AG04449 (cell line): Measurements from ENCODE around the gene MEDAG.

Source experiments
- CTCF ChIA-PET: fragments of 350-600 bp; formaldehyde crosslinking; extraction: SDS; loops from one replicate; lab custom pipeline; 2021; ENCODE audit warnings: antibody characterized with exemption; lab: Yijun Ruan, JAX
- POLR2A ChIA-PET: fragments of 400-600, 350-600 bp; formaldehyde crosslinking; extraction: SDS; loops from one replicate; lab custom pipeline; 2020; ENCODE audit warnings: antibody characterized with exemption, inconsistent platforms; lab: Yijun Ruan, JAX
- DNase-seq: peaks from one replicate; pipeline ENCODE4 v3.0.0-alpha.2; 2010; ENCODE audit warnings: low read depth, low spot score
- H3K4me3 ChIP-seq: 2 replicates; pipeline ENCODE4 v1.5.1; 2011; ENCODE audit warnings: low read depth, mild to moderate bottlenecking, control low read depth, low read length
- TF ChIP-seq, protein P1 (sequence below): IDR thresholded peaks from one replicate; pipeline ENCODE4 v1.5.1; 2011; ENCODE audit warnings: mild to moderate bottlenecking, moderate library complexity, low read length, control low read depth, inconsistent platforms; ENCODE audit not compliant: insufficient read depth; ENCODE audit errors: missing control alignments

Gene MEDAG

GRCh38 chr13:30971575-30971974, 65.5 kb downstream of the MEDAG start:
- POLR2A ChIA-PET: no interaction called here
- TF ChIP-seq, protein P1, sequence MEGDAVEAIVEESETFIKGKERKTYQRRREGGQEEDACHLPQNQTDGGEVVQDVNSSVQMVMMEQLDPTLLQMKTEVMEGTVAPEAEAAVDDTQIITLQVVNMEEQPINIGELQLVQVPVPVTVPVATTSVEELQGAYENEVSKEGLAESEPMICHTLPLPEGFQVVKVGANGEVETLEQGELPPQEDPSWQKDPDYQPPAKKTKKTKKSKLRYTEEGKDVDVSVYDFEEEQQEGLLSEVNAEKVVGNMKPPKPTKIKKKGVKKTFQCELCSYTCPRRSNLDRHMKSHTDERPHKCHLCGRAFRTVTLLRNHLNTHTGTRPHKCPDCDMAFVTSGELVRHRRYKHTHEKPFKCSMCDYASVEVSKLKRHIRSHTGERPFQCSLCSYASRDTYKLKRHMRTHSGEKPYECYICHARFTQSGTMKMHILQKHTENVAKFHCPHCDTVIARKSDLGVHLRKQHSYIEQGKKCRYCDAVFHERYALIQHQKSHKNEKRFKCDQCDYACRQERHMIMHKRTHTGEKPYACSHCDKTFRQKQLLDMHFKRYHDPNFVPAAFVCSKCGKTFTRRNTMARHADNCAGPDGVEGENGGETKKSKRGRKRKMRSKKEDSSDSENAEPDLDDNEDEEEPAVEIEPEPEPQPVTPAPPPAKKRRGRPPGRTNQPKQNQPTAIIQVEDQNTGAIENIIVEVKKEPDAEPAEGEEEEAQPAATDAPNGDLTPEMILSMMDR: no peak
- no peak overlapping the region for H3K4me3 ChIP-seq
- CTCF ChIA-PET: interaction anchor here (0.8 to 3.5 kb wide), 3 partner anchors 8 to 73 kb away, joined by 3 to 30 read pairs (median 4); no protein-coding TSS in a partner anchor
- no peak for DNase-seq

DNA sequence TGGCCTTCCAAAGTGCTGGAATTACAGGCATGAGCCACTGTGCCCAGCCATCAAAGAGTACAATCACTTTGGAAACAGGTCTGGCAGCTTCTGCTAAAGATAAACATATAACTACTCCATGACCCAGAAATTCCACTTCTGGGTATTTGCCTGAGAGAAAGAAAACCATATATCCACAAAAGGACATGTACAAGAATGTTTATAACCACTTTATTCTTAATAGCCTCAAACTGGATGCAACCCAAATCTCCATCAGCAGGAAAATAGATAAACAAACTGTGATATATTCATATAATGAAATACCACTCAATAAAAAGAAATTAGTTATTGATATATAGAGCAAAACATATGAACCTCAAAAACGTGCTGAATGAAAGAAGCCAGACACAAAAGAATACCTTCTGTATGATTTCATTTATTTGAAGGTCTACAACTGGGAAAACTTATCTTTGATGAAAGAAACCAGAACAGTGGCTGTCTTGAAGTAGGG, 66.9 kb downstream of the MEDAG start:
- H3K4me3 ChIP-seq: no peak overlapping the region
- no peak for DNase-seq
- CTCF ChIA-PET: no interaction called here
- POLR2A ChIA-PET: no interaction called here
- TF ChIP-seq, protein P1: no peak

DNA sequence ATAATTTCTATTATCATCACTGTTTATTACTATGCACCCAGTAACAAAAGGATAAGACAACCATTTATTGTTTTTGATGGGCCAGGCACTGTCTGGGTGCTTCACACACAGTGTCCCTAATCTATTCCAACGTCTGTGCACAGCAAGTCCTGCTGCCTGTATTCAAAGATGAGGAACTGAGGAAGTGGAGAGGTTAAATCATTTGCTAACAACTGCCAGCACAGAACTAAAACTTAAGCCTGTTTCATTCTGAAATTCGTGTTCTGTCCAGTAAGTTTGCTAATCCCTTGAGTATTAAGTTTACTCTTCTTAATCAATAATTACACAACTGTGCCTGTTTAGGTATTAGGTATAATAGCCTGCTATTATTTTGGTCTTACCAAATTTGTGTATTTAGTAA, 68.3 kb downstream of the MEDAG start:
- CTCF ChIA-PET: interaction anchor here (2.3 kb wide), 1 partner anchor 70 kb away, joined by 6 read pairs; no protein-coding TSS in a partner anchor
- H3K4me3 ChIP-seq: no peak overlapping the region
- no peak for DNase-seq
- POLR2A ChIA-PET: no interaction called here
- TF ChIP-seq, protein P1: no peak
